GM19193 (cell line): ENCODE data around the gene MPST.
A peak's percentile ranks its signal among the peaks of the same experiment; 100 is the strongest.

Source experiments
- POLR2A ChIP-seq: IDR thresholded peaks from 4 replicates; pipeline ENCODE4 v1.6.1; 2011; ENCODE audit not compliant: insufficient read depth, insufficient read length; ENCODE audit errors: extremely low read depth

MPST gene

GRCh38 chr22:37019309-37020191 is at the start of gene MPST, which contains the start of gene TST:
Gene MPST (plus strand): TSS chr22:37019742. CDS start chr22:37019837, 95 bp downstream.
Gene TST (minus strand): TSS chr22:37019447. CDS start chr22:37018732, 715 bp downstream.
- peak; percentile 68 for TF ChIP-seq POLR2A

- no peak for TF ChIP-seq POLR2A
Observed at GRCh38 chr22:36971341-36972125, 48.0 kb upstream of the MPST start.

- no peak for TF ChIP-seq POLR2A
Observed at GRCh38 chr22:36976606-36977005, 42.9 kb upstream of the MPST start.

- TF ChIP-seq POLR2A, result no peak
Observed at GRCh38 chr22:36977401-36977861, 42.1 kb upstream of the MPST start.

GRCh38 chr22:36977947-36978660 is 41.4 kb upstream of the MPST start:
- TF ChIP-seq POLR2A, result no peak

- no peak for TF ChIP-seq POLR2A
Observed at GRCh38 chr22:36979016-36979910, 40.3 kb upstream of the MPST start.

- TF ChIP-seq POLR2A, result no peak
Observed at GRCh38 chr22:36981247-36981775, 38.2 kb upstream of the MPST start.

GRCh38 chr22:36982136-36982535 is 37.4 kb upstream of the MPST start:
- TF ChIP-seq POLR2A, result no peak

- no peak for TF ChIP-seq POLR2A
Observed at GRCh38 chr22:36985211-36985889, 34.2 kb upstream of the MPST start.

GRCh38 chr22:36986242-36986821 is 33.2 kb upstream of the MPST start:
- no peak for TF ChIP-seq POLR2A

- TF ChIP-seq POLR2A, result no peak
Observed at GRCh38 chr22:36988075-36988832, 31.3 kb upstream of the MPST start.

- TF ChIP-seq POLR2A, result no peak
Observed at GRCh38 chr22:36990457-36990856, 29.1 kb upstream of the MPST start.
